NCI-H187 (cell line): ENCODE results near the gene VWDE.
A peak's percentile ranks its signal among the peaks of the same experiment; 100 is the strongest.
"Not testable (repeated sequence)": the region's sequence is repeated elsewhere in the genome, so short reads cannot be mapped to it uniquely, and the experiment has no call there.

Source experiments
- DNase-seq, 2 experiments: peaks; one replicate each; lab custom pipeline; 2025; lab: John Stamatoyannopoulos, UW

Gene VWDE

DNA sequence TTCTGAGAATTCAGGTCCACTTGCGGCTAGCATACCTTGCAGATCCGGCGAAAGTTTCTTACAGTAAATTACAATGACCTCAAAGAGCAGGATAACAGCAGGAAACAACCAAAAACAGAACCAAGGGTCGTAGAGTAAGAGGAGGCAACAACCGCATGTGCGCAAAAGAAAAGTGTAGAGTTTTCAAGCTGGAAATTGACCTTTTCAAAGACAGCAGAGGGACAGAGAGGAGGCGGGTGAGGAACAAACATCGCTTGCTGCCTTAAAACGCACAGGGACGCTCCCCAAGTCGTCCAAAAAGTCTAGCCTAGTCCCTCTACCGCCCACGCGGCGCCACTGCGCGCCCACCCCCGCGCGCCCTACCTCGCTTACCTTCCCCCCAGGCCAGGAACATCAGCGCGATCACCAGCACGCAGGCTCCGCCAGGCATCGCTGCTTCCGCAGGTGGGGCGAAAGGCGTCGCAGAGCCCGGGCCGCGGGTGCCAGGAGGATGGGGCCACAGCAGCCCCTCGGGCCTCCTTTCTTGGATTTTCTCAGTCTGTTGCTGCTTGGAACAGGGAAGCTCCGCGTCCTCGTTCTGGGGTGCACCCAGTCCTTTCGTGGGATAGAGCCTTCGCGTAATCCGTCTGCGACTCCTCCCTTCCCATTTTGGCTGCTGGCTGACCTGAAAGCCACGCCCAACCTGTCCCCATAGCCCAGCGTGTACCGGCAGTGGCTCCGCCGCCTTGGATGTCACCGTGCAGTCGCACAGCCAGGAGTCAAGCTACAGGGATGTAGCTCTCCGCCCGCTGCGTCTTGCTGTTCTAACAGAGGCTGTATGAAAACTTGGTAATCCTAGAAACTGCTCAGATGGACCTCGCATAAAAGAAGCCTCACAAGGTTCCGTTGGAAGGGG, at the start of gene VWDE:
Gene VWDE (minus strand): TSS at position 579 of the 895 bp plus-strand sequence. CDS start 149 bp downstream, at position 430.
- DNase-seq, result peak; percentile 88 to 93

DNA sequence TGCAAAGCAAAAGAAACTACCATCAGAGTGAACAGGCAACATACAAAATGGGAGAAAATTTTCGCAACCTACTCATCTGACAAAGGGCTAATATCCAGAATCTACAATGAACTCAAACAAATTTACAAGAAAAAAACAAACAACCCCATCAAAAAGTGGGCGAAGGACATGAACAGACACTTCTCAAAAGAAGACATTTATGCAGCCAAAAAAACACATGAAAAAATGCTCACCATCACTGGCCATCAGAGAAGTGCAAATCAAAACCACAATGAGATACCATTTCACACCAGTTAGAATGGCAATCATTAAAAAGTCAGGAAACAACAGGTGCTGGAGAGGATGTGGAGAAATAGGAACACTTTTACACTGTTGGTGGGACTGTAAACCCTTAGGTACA, 49.5 kb upstream of the VWDE start:
- not testable (repeated sequence) for DNase-seq

DNA sequence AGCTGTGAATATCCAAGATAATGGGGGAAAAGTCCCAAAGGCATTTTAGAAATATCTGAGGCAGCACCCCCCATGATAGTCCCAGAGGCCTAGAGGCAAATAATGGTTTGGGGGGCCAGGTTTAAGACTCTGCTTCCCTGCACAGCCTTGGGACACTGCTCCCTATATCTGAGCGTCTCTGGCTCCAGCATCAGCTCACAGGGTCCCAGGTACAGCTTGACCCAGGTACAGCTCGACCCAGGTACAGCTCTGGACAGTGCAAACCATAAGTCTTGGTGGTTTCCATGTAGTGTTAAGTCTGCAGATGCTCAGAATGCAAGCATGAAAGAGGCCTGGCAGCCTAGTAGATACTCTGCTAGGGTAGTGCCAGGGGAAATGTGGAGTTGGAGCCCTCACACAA, 47.0 kb upstream of the VWDE start:
- DNase-seq, result no peak

DNA sequence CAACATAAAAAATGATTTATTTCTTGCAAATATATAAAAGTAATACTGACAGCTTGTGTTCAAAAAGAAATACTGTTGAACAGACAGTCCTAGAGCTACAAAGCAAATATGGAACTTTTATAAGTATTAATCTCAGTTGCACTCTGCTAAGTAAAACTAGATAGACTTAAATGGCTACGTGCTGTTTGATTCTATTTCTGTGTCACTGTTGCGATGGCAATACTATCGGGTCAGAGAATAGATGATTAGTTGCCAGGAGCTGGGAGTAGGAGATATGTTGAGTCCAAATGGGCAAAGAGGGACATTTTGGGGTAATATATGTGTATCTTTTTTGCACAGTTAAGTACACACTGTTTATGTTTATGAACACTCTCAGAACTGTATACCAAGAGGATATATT, 41.1 kb upstream of the VWDE start:
- DNase-seq, result no peak

DNA sequence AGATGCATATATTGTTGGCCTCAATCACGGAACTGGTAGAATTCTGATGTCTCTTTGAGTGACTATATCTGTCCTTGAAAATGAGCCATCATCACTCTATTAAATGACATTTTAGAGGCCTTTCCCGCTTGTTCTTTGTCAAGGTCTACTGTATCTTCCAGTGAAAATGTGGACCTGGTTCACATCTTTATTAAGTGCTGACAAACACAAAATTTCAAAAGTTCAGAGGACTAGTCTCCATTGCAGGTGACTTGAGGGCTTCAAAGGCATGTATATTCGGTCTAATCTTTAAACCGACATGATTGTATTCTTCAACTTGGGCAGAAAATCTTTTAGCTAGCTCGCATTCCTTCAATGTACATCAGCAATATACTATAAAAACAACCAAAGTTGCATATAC, 36.6 kb upstream of the VWDE start:
- no peak for DNase-seq

DNA sequence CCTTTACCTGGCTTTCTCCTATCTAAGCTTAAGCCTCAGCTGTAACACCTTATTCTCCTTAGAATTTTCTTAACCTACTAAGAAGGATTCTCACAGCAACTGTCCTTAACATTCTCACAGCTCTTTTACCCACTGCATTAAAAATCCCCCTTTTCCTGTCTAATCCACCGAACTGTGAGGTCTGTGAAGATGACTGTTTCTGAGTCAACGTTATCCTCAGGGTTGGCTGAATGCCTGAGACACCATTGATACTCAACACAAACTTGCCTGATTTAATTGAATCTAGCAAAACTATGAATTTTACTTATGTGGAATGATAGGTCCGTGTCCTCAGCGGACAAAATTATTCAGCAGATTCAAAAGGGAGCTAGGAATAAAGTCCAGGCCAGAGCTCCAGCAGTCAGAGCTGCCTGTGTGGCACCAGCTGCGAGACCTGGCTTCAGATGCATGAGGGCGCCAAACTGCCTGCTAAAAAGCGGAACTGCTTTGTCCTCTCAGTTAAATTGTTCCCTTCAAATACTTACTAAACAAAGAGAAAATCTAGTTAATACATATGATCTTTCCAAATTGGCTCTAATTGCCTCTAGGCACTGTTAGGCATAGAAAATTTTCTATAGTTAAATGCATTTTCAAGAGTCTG, 33.4 kb upstream of the VWDE start:
- no peak for DNase-seq

- no peak for DNase-seq
These were observed 32.5 kb upstream of the VWDE start for GRCh38 chr7:12436126-12436525.

GRCh38 chr7:12434012-12434642, 30.5 kb upstream of the VWDE start:
- DNase-seq, result no peak

GRCh38 chr7:12431886-12432556, 28.4 kb upstream of the VWDE start:
- no peak for DNase-seq

DNA sequence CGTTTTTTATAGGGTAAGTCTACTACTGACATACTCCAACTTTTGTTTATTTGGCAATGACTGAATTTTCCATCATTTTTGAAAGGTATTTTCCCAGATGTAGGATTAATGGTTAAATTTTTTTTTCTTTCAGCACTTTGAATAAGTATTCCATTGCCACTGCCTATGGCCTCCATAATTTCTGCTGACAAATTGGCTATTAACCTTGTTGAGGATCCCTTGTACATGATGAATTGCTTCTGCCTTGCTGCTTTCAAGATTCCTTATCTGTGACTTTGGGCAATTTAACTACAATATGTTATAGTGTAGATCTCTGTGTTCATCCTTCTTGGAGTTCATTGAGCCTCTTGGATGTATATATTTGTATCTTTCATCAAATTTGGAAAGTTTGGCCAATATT, 21.6 kb upstream of the VWDE start:
- DNase-seq, result no peak

- no peak for DNase-seq
These were observed 20.5 kb upstream of the VWDE start for GRCh38 chr7:12423997-12424745.

DNA sequence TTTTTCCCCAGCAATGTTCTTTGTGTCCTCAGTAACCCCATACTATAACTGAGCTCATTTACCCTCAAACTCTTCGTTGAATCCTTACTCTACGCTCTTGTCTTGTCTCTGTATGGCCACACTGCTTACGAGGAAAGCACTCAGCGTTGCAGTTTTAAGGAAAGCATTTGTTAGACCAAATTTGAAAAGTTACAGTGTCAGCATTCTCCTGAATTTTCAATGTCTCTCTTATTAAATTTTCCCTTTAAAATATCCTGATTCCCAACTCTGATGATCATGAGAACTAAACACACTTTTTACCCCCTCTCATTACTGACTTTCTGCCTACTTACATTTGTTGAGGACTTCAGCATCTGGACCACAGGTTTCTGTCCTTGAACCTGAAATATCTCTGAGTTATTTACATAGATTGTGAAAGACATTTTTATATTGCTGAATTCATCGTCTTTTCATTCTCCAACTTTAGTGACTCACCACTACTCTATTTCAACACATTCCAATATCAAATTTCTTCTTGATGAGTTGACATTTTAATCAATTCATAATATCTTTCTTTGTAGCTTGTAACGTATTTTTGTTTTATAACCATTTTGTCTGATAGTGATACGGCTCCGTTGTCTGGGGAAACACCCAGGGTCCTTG, 19.8 kb upstream of the VWDE start:
- no peak for DNase-seq

DNA sequence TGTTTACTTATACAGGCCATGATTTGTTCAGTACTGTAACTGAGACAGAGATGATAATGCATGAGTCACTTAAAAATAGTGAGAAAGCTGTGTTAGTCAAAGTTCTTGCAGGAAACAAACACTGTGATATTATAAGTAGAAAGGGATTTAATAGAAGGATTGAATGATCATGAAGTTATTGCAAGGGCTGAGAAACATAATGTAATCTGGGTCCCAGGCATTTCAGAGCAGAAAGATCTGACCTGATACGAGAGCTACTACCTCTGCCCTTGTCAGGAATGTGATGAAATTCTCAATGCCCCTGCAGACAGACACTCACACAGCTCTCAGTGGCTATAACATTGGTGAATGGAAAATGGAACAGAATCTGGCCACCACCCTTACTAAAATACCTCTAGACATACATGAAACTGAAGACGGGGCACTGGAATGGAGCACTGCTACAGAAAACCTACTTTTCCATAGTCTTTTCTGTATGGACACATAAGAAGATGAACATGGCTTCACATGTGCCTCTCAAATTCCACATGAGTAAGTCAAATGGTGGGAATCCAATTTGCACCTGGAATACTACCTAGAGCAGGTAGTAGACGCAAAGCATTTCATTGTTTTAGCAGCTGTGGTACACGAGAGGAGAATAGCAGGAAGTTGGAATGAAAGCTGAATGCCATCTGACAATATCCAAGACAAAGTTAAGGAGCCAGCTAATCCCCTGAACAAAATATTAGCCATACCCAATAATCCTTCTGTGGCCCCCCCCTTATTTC, 19.1 kb upstream of the VWDE start:
- DNase-seq, result no peak

DNA sequence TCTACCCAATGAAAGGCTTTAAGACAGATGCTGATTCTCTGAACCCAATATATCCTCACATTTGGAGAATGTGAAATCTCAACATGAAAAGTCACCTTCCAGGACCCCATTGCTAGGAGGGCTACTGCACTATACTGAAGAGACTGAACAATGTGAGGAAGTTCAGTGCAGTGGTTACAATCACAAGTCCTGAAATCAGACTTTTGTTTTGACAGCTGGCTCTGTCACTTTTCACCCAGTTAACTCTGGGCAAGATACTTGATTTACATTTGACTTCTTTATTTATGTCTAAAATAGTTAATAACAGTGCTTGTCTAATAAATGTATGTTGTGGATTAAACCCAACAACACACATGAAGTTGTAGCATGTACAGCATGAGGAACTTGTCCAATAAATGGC, 14.8 kb upstream of the VWDE start:
- DNase-seq, result no peak

DNA sequence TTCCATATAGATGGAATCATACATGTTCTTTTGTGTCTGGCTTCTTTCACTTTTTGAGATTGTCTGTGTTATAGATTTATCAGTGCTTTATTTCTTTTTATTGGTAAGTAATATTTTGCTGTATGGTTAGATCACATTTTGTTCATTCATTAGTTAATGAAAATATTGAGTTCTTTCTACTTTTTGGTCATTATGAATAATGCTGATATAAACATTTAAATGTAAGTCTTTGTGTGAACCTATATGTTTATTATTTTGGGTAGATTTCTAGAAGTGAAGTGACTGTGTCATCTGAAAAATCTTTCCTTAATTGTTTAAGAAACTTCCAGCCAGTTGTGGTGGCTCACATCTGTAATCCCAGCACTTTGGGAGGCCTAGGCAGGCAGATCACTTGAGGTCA, 11.4 kb upstream of the VWDE start:
- DNase-seq, result no peak

- DNase-seq, result no peak
These were observed 8.7 kb upstream of the VWDE start for GRCh38 chr7:12412407-12412806.

- no peak for DNase-seq
These were observed 6.9 kb upstream of the VWDE start for GRCh38 chr7:12410523-12410922.

- no peak for DNase-seq
These were observed 5.5 kb upstream of the VWDE start for GRCh38 chr7:12409097-12409711.

DNA sequence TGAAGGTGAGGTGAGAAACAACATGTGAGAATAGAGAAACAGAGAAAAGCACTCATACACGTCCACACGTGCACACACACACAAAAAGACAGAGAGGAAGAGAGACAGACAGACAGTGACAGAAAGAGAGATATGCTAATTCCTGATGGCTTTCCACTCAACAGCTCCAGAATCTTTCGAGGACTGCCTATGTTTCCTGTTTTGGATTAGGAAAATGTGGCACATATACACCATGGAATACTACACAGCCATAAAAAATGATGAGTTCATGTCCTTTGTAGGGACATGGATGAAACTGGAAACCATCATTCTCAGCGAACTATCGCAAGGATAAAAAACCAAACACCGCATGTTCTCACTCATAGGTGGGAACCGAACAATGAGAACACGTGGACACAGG, 4.0 kb upstream of the VWDE start:
- DNase-seq, result not testable (repeated sequence)

DNA sequence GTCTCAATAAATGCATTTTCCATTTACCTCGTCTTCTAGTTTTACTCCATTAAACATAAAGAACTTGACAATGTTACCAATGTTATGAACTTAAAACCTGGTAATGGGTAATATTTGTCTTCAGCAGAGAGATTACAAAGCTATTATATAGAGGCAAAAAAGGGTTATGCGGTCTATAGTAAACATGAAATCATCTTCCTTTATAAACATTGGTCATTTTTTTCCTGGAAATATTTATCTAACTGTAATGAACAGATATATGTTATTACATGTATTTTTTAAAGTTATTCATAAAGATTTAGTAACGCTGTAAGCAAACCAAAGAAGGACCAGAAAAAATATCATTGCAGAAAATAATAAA, 1.3 kb downstream of the VWDE start:
- DNase-seq, result no peak
